OCI-LY7 (cell line): ENCODE data around the gene SEPHS2. TPM values are rescaled to one million over a fixed set of nuclear protein-coding genes. Genes with fewer than 3 reads are reported as not detected.

Experiments used
- BruUV-seq: library from RNA; stranded (reverse); fragments of 400-500 nt; replicated peaks from 2 replicates; lab custom pipeline; 2021; lab: Mats Ljungman, UMichigan
- CTCF ChIA-PET: fragments of 300-600 bp; sonication (Branson Sonifier 250); formaldehyde crosslinking; loops from one replicate; lab custom pipeline; 2022; ENCODE audit warnings: antibody characterized with exemption; ENCODE audit not compliant: unreplicated experiment; lab: Charles Lee
- POLR2A ChIA-PET: fragments of 300-600 bp; sonication (Branson Sonifier 250); formaldehyde crosslinking; loops from one replicate; lab custom pipeline; 2022; ENCODE audit warnings: antibody characterized with exemption; lab: Charles Lee
- DNase-seq: peaks from one replicate; pipeline ENCODE4 v3.0.0-alpha.2; 2015; ENCODE audit warnings: low spot score
- H2AFZ ChIP-seq: fragments of 200-600 bp; sonication (generic), shearing (Covaris generic); 2 replicates; pipeline ENCODE4 v1.6.1; 2014; ENCODE audit warnings: mild to moderate bottlenecking, antibody characterized with exemption, low read length, moderate library complexity
- H3K27ac ChIP-seq: fragments of 200-600 bp; sonication (generic); 2 replicates; pipeline ENCODE4 v1.5.1; 2014; ENCODE audit warnings: mixed run types, low read depth, mild to moderate bottlenecking, moderate library complexity, low read length, inconsistent platforms; ENCODE audit not compliant: poor library complexity, severe bottlenecking
- H3K36me3 ChIP-seq: fragments of 200-600 bp; sonication (generic); 2 replicates; pipeline ENCODE4 v1.6.1; 2014; ENCODE audit warnings: mild to moderate bottlenecking, antibody characterized with exemption, low read length, moderate library complexity, mixed read lengths; ENCODE audit not compliant: insufficient read depth
- H3K4me1 ChIP-seq: fragments of 200-600 bp; sonication (generic); 2 replicates; pipeline ENCODE4 v1.5.1; 2014; ENCODE audit warnings: mild to moderate bottlenecking, low read length; ENCODE audit not compliant: insufficient read depth, poor library complexity, severe bottlenecking
- H3K4me2 ChIP-seq: fragments of 200-600 bp; sonication (generic); 2 replicates; pipeline ENCODE4 v1.6.1; 2014; ENCODE audit warnings: mild to moderate bottlenecking, low read length
- H3K4me3 ChIP-seq: fragments of 200-600 bp; sonication (generic); 2 replicates; pipeline ENCODE4 v1.5.1; 2014; ENCODE audit warnings: mild to moderate bottlenecking, low read depth, low read length; ENCODE audit not compliant: poor library complexity, severe bottlenecking
- H3K79me2 ChIP-seq: fragments of 200-600 bp; sonication (generic); 2 replicates; pipeline ENCODE4 v1.6.1; 2016; ENCODE audit warnings: low read depth, mild to moderate bottlenecking, low read length, moderate library complexity, mixed read lengths; ENCODE audit not compliant: insufficient read depth
- H3K9me2 ChIP-seq: fragments of 200-600 bp; sonication (generic); 2 replicates; pipeline ENCODE4 v1.6.1; 2016; ENCODE audit warnings: mild to moderate bottlenecking, low read length, mixed read lengths; ENCODE audit not compliant: insufficient read depth
- H3K9me3 ChIP-seq: fragments of 200-600 bp; sonication (generic); 2 replicates; pipeline ENCODE4 v1.6.1; 2014; ENCODE audit warnings: mild to moderate bottlenecking, mixed run types, low read length, mixed read lengths
- H4K20me1 ChIP-seq: fragments of 200-600 bp; sonication (generic); 2 replicates; pipeline ENCODE4 v1.6.1; 2014; ENCODE audit warnings: mild to moderate bottlenecking, antibody characterized with exemption, low read length, moderate library complexity, mixed read lengths; ENCODE audit not compliant: insufficient read depth
- EZH2phosphoT487 ChIP-seq: fragments of 200-600 bp; sonication (generic); IDR thresholded peaks from 2 replicates; pipeline ENCODE4 v1.6.1; 2018; ENCODE audit warnings: low read depth, borderline replicate concordance, mild to moderate bottlenecking, mixed run types, antibody characterized with exemption, low read length, moderate library complexity, mixed read lengths
- intact Hi-C: fragments of 100-400 bp; cut with micrococcal nuclease; formaldehyde crosslinking; loops from one replicate; pipeline ENCODE4 v1.10.0; 2022; ENCODE audit not compliant: unreplicated experiment
- total RNA-seq, 2 experiments: library from RNA; depleted of rRNA in 1 of 2; stranded (reverse); fragments of >200 nt in 1 of 2; shearing (Covaris generic) in 1 of 2; gene quantifications; 2 replicates each; pipeline ENCODE4 v1.2.3, GENCODE V29; 2014 to 2022
- TF ChIP-seq, protein P1 (sequence below): fragments of 200-600 bp; sonication (generic); conservative IDR thresholded peaks from 2 replicates; pipeline ENCODE4 v1.5.1; 2014; ENCODE audit warnings: mild to moderate bottlenecking, antibody characterized with exemption, low read length, moderate library complexity, mixed read lengths

The SEPHS2 gene
- total RNA-seq, 2 experiments from 2014 or later = 14.4 to 64.2 TPM

DNA sequence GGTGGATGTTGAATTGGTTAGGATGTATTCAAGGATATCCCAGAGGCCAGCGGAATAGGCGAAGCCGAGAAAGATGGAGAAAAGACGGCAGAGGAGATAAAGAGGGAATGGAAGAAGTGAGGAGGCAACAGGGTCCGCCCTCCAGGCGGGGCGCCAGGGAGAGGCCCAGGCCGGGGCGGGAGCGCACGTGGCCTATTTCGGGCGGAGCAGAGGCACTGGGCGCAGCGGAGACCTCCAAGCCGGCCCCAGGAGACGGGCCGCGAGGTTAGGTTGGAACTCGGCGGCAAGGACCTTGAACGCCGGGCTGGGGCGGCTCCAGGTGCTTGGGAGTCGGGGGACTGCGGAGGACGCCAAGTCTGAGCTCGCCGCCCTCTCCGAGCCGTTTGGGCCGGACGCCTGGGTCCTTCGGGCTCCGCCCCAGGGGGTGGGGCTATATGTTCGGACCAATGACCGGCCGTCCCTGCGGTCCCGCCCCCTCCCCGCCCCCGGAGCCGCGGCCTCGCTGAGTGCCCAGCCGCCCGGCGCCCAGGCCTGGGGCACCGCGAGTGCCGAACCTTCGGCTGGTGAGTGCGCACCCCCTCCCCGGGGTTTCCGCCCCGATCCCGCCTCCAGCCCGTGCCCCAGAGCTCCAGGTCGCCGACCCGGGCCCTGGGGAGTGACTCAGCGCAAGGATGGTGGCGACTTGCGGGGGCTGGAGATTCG is 38.4 kb downstream of the SEPHS2 start, which contains the start of gene ZNF771:
Gene ZNF771, plus strand, starts transcription at position 505 of the 702 bp plus-strand sequence. CDS start 448 bp downstream, outside the sequence.
- Histone ChIP-seq H2AFZ (peak within 1 kb of the TSS; percentile 56; the same call in 1 of the 2 replicates), H3K4me1 (peaks cover 28% of the 10 kb centered on the region), H3K9me2 (no peaks in the 10 kb centered on the region), H3K27ac (peak within 1 kb of the TSS; percentile 82), H3K36me3 (peaks cover 20% of the 10 kb centered on the region; the same call in 1 of the 2 replicates), H4K20me1 (no peaks in the 10 kb centered on the region), H3K4me2 (peak within 1 kb of the TSS; percentile 86), H3K9me3 (no peaks in the 10 kb centered on the region), H3K79me2 (peaks cover 8% of the 10 kb centered on the region; the same call in 1 of the 2 replicates), H3K4me3 (peak within 1 kb of the TSS; percentile 84)
- TF ChIP-seq, protein P1, sequence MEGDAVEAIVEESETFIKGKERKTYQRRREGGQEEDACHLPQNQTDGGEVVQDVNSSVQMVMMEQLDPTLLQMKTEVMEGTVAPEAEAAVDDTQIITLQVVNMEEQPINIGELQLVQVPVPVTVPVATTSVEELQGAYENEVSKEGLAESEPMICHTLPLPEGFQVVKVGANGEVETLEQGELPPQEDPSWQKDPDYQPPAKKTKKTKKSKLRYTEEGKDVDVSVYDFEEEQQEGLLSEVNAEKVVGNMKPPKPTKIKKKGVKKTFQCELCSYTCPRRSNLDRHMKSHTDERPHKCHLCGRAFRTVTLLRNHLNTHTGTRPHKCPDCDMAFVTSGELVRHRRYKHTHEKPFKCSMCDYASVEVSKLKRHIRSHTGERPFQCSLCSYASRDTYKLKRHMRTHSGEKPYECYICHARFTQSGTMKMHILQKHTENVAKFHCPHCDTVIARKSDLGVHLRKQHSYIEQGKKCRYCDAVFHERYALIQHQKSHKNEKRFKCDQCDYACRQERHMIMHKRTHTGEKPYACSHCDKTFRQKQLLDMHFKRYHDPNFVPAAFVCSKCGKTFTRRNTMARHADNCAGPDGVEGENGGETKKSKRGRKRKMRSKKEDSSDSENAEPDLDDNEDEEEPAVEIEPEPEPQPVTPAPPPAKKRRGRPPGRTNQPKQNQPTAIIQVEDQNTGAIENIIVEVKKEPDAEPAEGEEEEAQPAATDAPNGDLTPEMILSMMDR = peak; percentile 49
- no peak for TF ChIP-seq EZH2phosphoT487
- ChIA-PET CTCF (interaction anchor here (1.2 to 1.4 kb wide), 2 partner anchors 22 to 25 kb away, joined by 4 to 5 read pairs; partner anchors contain the start of genes DCTPP1 and SEPTIN1), POLR2A (interaction anchor here (0.6 to 5.0 kb wide), 11 partner anchors 10 to 120 kb away, joined by 3 to 19 read pairs (median 4); partner anchors contain the start of genes SEPTIN1, TBC1D10B and ZNF48)
- intact Hi-C loops = loop anchor here (10.0 kb wide), 1 partner anchor 312 kb away; the partner anchor contains the start of genes TBX6 and YPEL3
- DNase-seq = peak; percentile 93
- no TSS peak for BruUV-seq

DNA sequence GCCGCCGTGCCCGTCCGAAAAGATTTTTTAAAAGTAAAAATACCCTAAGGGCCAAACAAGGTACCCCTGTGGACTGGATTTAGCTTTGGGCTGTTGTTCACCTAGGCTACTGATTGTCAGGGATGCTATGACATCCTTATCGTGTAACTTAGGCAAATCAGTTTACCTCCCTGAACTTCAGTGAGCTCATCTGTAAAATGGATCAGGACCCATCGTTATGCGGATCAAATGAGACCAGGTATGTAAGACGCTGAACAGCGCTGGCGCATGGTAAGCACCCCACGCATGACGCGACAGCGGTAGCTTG is 38.9 kb downstream of the SEPHS2 start:
- CTCF ChIA-PET = no interaction called here
- H3K9me2 ChIP-seq = no peaks in the 10 kb centered on the region
- peaks cover 28% of the 10 kb centered on the region for H3K4me1 ChIP-seq
- H3K9me3 ChIP-seq = no peaks in the 10 kb centered on the region
- peak overlapping the region; percentile 84 for H3K4me3 ChIP-seq
- intact Hi-C loops = loop anchor here (10.0 kb wide), 1 partner anchor 312 kb away; the partner anchor contains the start of genes TBX6 and YPEL3
- no TSS peak for BruUV-seq
- peaks cover 15% of the 10 kb centered on the region; the same call in 1 of the 2 replicates for H3K36me3 ChIP-seq
- peak overlapping the region; percentile 22 for H3K27ac ChIP-seq
- no peaks in the 10 kb centered on the region for H4K20me1 ChIP-seq
- peak overlapping the region; percentile 86 for H3K4me2 ChIP-seq
- TF ChIP-seq, protein P1 = no peak
- TF ChIP-seq EZH2phosphoT487 = no peak
- POLR2A ChIA-PET = interaction anchor here (0.6 to 5.0 kb wide), 12 partner anchors 11 to 313 kb away, joined by 3 to 19 read pairs (median 4); partner anchors contain the start of genes SEPTIN1, TBC1D10B and ZNF48
- DNase-seq = no peak
- H2AFZ ChIP-seq = peak overlapping the region; percentile 56; the same call in 1 of the 2 replicates
- H3K79me2 ChIP-seq = peaks cover 8% of the 10 kb centered on the region; the same call in 1 of the 2 replicates
